ENCODE measurements around the gene PIGO. TPM values are rescaled to one million over a fixed set of nuclear protein-coding genes. Genes with fewer than 3 reads are reported as not detected.

Gene PIGO
- total and polyA plus RNA-seq, 2 of the 8 experiments (the other 6 are each of a cell fraction or from before 2014, with no cell fraction given) = 20.5 to 31.3 TPM

DNA sequence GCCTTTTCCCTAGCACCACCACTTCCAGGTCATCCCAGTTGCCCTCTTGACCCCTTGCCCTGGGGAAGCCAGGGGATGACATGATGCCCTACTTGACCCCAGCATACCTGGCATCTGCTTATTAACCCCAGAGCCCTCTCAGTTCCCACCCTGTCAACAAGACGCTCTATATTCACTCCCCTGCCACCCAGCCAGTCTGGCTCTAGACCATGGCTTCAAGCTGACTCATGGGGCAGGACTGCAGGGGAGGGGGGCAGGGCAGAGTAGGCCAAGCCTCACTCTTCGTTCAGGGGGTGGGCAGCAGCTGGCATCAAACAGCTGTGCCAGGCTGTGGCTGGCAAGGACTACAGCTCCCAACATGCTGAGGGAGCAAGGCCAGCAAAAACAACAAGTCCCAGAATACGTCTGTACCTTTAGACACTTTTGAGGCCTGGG lies 14.0 kb upstream of the PIGO start:
- no peak overlapping the region for H2BK20ac ChIP-seq (ENCODE audit: low read length)
- H2BK5ac ChIP-seq (ENCODE audit: low read depth, low read length) = no peak overlapping the region
- no peaks in the 10 kb centered on the region for H3K27me3 ChIP-seq (replicated peaks in 1 of 4; ENCODE audit: control insufficient read depth in 3 of 4, extremely low read depth in 1 of 4, insufficient read depth in 3 of 4, low read length in 3 of 4)
- no peak overlapping the region for H4K5ac ChIP-seq (ENCODE audit: insufficient read length, low read depth, low read length)
- POLR2A ChIA-PET (ENCODE audit: partially characterized antibody) = interaction anchor here (0.7 to 10.3 kb wide), 5 partner anchors 10 to 119 kb away, joined by 3 to 151 read pairs (median 5); partner anchors contain the start of genes FANCG, PIGO, STOML2 and VCP
- H4K20me1 ChIP-seq (replicated peaks in 1 of 2; ENCODE audit: control insufficient read depth in 1 of 2, insufficient read depth in 2 of 2, low read length in 2 of 2) = peaks cover 4 to 5% of the 10 kb centered on the region in 2 experiments
- DNase-seq (ENCODE audit: low read depth in 1 of 2, low spot score in 2 of 2) (no peak), FAIRE-seq (no peak)
- H3K23me2 ChIP-seq (ENCODE audit: low read depth, low read length) = peaks cover 13% of the 10 kb centered on the region; the same call in 1 of the 2 replicates
- peaks cover 4 to 21% (median 10%) of the 10 kb centered on the region in 4 experiments; a peak in 6 of 7 replicates for H3K4me1 ChIP-seq (replicated peaks in 1 of 4; ENCODE audit: control insufficient read depth in 3 of 4, insufficient read depth in 4 of 4, low read length in 3 of 4)
- no peak overlapping the region for H3K23ac ChIP-seq (ENCODE audit: insufficient read length)
- no peak overlapping the region for H2BK15ac ChIP-seq (ENCODE audit: low read length)
- H4K91ac ChIP-seq (replicated peaks; ENCODE audit: insufficient read length, low read length) = no peak overlapping the region
- H3K9ac ChIP-seq (replicated peaks in 1 of 4; ENCODE audit: extremely low read depth in 1 of 4, low read depth in 3 of 4, low read length in 3 of 4) = no peak overlapping the region
- no peaks in the 10 kb centered on the region for H3K9me3 ChIP-seq (ENCODE audit: insufficient read depth in 2 of 2, low read depth in 1 of 2, low read length in 1 of 2)
- TF ChIP-seq SP1 (IDR thresholded peaks at IDR 0.05; ENCODE audit: low read depth, low read length) (no peak), PHF8 (conservative IDR thresholded peaks at IDR 0.05; ENCODE audit: low read depth, low read length) (no peak), POLR2A (IDR thresholded peaks at IDR 0.05; ENCODE audit: control extremely low read depth in 1 of 2, low read depth in 2 of 2, low read length in 2 of 2) (no peak), RNF2 (IDR thresholded peaks at IDR 0.05; ENCODE audit: borderline replicate concordance, low read depth, low read length, missing control alignments, poor library complexity, severe bottlenecking) (no peak), POLR2AphosphoS5 (IDR thresholded peaks at IDR 0.05; ENCODE audit: low read depth, low read length) (no peak)
- H3K36me3 ChIP-seq (ENCODE audit: control insufficient read depth in 2 of 4, insufficient read depth in 4 of 4, low read length in 3 of 4) = peaks cover 0 to 5% (median 1%) of the 10 kb centered on the region in 4 experiments; a peak in 3 of 8 replicates
- H3K79me2 ChIP-seq (ENCODE audit: control insufficient read depth in 1 of 2, insufficient read depth in 2 of 2, low read length in 2 of 2) = no peaks in the 10 kb centered on the region; a peak in 1 of 4 replicates
- H2BK12ac ChIP-seq (ENCODE audit: low read depth, low read length) = no peak overlapping the region
- peak overlapping the region; percentile 24; the same call in 1 of the 2 replicates for H2AK5ac ChIP-seq (ENCODE audit: low read depth, low read length)
- CTCF ChIA-PET (ENCODE audit: partially characterized antibody) = interaction anchor here (1.5 kb wide), 1 partner anchor 13 kb away, joined by 5 read pairs; no protein-coding TSS in a partner anchor
- H3K4me2 ChIP-seq (ENCODE audit: insufficient read depth in 1 of 2, low read depth in 2 of 2, low read length in 2 of 2) = peak overlapping the region; percentile 64 to 93; a peak in 3 of 4 replicates
- no peaks in the 10 kb centered on the region for H3K79me1 ChIP-seq (ENCODE audit: low read depth, low read length)
- 68% methylated on average over 3 of the region's 3 CpGs; no CpG with 5 or more reads in 1 of the 2 experiments for WGBS, 2 experiments (ENCODE audit: extremely low coverage in 1 of 2, insufficient coverage in 1 of 2, insufficient read length in 1 of 2, insufficient replicate concordance in 2 of 2, low coverage in 1 of 2, low lambda C conversion rate in 2 of 2, missing lambda C conversion rate in 1 of 2)
- H2BK120ac ChIP-seq (replicated peaks; ENCODE audit: low read depth, low read length) = no peak overlapping the region
- no peak overlapping the region for H3K4ac ChIP-seq (replicated peaks; ENCODE audit: insufficient read length, low read depth, low read length)
- H4K8ac ChIP-seq (ENCODE audit: extremely low read depth, insufficient read depth, low read length) = no peak overlapping the region
- no peak overlapping the region for H3K56ac ChIP-seq (replicated peaks; ENCODE audit: insufficient read length, low read depth, low read length)
- no peak overlapping the region for H3K18ac ChIP-seq (ENCODE audit: extremely low read depth, low read length)
- H2AFZ ChIP-seq (ENCODE audit: low read length) = no peak overlapping the region
- peak overlapping the region in 2 of 4 experiments; percentile 82 to 87; a peak in 2 of 8 replicates for H3K4me3 ChIP-seq (ENCODE audit: extremely low read depth in 1 of 4, insufficient read depth in 2 of 4, low read depth in 3 of 4, low read length in 4 of 4)
- no peak overlapping the region for H3K14ac ChIP-seq (ENCODE audit: insufficient read length)
- H3K27ac ChIP-seq (ENCODE audit: low read depth, low read length) = no peak overlapping the region
